H9 (cell line): Measurements from ENCODE around the gene PPP2CA. TPM values are rescaled to one million over a fixed set of nuclear protein-coding genes. Genes with fewer than 3 reads are reported as not detected.
A peak's percentile ranks its signal among the peaks of the same experiment; 100 is the strongest.

Source experiments
- DNase-seq: peaks from one replicate; pipeline ENCODE4 v3.0.0-alpha.2; 2017
- H2AFZ ChIP-seq: one replicate; pipeline ENCODE4 v1.6.1; 2013; ENCODE audit warnings: mild to moderate bottlenecking, low read length, control low read depth, moderate library complexity
- H2AK5ac ChIP-seq: 2 replicates; pipeline ENCODE4 v1.6.1; 2013; ENCODE audit warnings: low read length, control low read depth, mixed read lengths; ENCODE audit not compliant: insufficient read length
- H2BK120ac ChIP-seq: one replicate; pipeline ENCODE4 v1.6.1; 2013; ENCODE audit warnings: low read depth, mild to moderate bottlenecking, low read length, control low read depth, inconsistent platforms; ENCODE audit not compliant: poor library complexity, severe bottlenecking
- H2BK12ac ChIP-seq: 2 replicates; pipeline ENCODE4 v1.6.1; 2013; ENCODE audit warnings: low read length, control low read depth, mixed read lengths, low read depth; ENCODE audit not compliant: insufficient read length
- H2BK15ac ChIP-seq: 2 replicates; pipeline ENCODE4 v1.6.1; 2013; ENCODE audit warnings: low read depth, low read length, control low read depth
- H2BK20ac ChIP-seq: one replicate; pipeline ENCODE4 v1.6.1; 2013; ENCODE audit warnings: low read depth, mild to moderate bottlenecking, low read length, control low read depth, inconsistent platforms; ENCODE audit not compliant: poor library complexity, severe bottlenecking
- H2BK5ac ChIP-seq: 2 replicates; pipeline ENCODE4 v1.6.1; 2013; ENCODE audit warnings: low read length, control low read depth, mixed read lengths; ENCODE audit not compliant: insufficient read length
- H3K14ac ChIP-seq: 2 replicates; pipeline ENCODE4 v1.6.1; 2013; ENCODE audit warnings: low read length, control low read depth; ENCODE audit not compliant: insufficient read depth
- H3K18ac ChIP-seq: 2 replicates; pipeline ENCODE4 v1.6.1; 2013; ENCODE audit warnings: low read depth, mild to moderate bottlenecking, mixed read lengths, low read length, control low read depth; ENCODE audit not compliant: insufficient read length
- H3K23ac ChIP-seq: 2 replicates; pipeline ENCODE4 v1.6.1; 2013; ENCODE audit warnings: low read length, control low read depth, mixed read lengths, low read depth; ENCODE audit not compliant: insufficient read length
- H3K23me2 ChIP-seq: 2 replicates; pipeline ENCODE4 v1.6.1; 2013; ENCODE audit warnings: low read depth, mild to moderate bottlenecking, mixed read lengths, low read length, control low read depth; ENCODE audit not compliant: insufficient read length, poor library complexity, severe bottlenecking
- H3K27ac ChIP-seq: 2 replicates; pipeline ENCODE4 v1.5.1; 2013; ENCODE audit warnings: low read length, control low read depth, mixed read lengths, low read depth; ENCODE audit not compliant: insufficient read length
- H3K27me3 ChIP-seq: 2 replicates; pipeline ENCODE4 v1.6.1; 2013; ENCODE audit warnings: low read length, control low read depth, inconsistent platforms; ENCODE audit not compliant: insufficient read depth
- H3K4ac ChIP-seq: 2 replicates; pipeline ENCODE4 v1.6.1; 2013; ENCODE audit warnings: low read depth, mild to moderate bottlenecking, control low read depth, inconsistent platforms, low read length, moderate library complexity
- H3K4me1 ChIP-seq: 2 replicates; pipeline ENCODE4 v1.6.1; 2013; ENCODE audit warnings: low read length, control low read depth, inconsistent platforms; ENCODE audit not compliant: insufficient read depth
- H3K4me2 ChIP-seq: 2 replicates; pipeline ENCODE4 v1.6.1; 2013; ENCODE audit warnings: low read length, control low read depth, mixed read lengths; ENCODE audit not compliant: insufficient read length, insufficient read depth
- H3K56ac ChIP-seq: 2 replicates; pipeline ENCODE4 v1.6.1; 2013; ENCODE audit warnings: low read depth, mild to moderate bottlenecking, mixed read lengths, low read length, control low read depth; ENCODE audit not compliant: insufficient read length
- H3K79me1 ChIP-seq: 2 replicates; pipeline ENCODE4 v1.6.1; 2013; ENCODE audit warnings: low read depth, mild to moderate bottlenecking, moderate library complexity, low read length, control low read depth, inconsistent platforms; ENCODE audit not compliant: insufficient read depth, poor library complexity, severe bottlenecking
- H3K79me2 ChIP-seq: 2 replicates; pipeline ENCODE4 v1.6.1; 2013; ENCODE audit warnings: low read length, control low read depth, inconsistent platforms; ENCODE audit not compliant: insufficient read depth
- H3K9ac ChIP-seq: 2 replicates; pipeline ENCODE4 v1.6.1; 2013; ENCODE audit warnings: low read length, control low read depth, mixed read lengths; ENCODE audit not compliant: insufficient read length; ENCODE audit errors: extremely low read depth
- H3K9me3 ChIP-seq: one replicate; pipeline ENCODE4 v1.6.1; 2013; ENCODE audit warnings: low read depth, low read length, inconsistent platforms; ENCODE audit not compliant: control insufficient read depth
- H3T11ph ChIP-seq: one replicate; pipeline ENCODE4 v1.6.1; 2013; ENCODE audit warnings: mild to moderate bottlenecking, low read length, control low read depth, inconsistent platforms
- H4K20me1 ChIP-seq: one replicate; pipeline ENCODE4 v1.6.1; 2013; ENCODE audit not compliant: control insufficient read depth, insufficient read length, insufficient read depth
- H4K5ac ChIP-seq: 2 replicates; pipeline ENCODE4 v1.6.1; 2013; ENCODE audit warnings: low read depth, mild to moderate bottlenecking, mixed read lengths, low read length, control low read depth; ENCODE audit not compliant: insufficient read length
- H4K8ac ChIP-seq: replicated peaks from 2 replicates; pipeline ENCODE4 v1.6.1; 2013; ENCODE audit warnings: low read length, control low read depth, mixed read lengths, low read depth; ENCODE audit not compliant: insufficient read length
- H4K91ac ChIP-seq: 2 replicates; pipeline ENCODE4 v1.6.1; 2013; ENCODE audit warnings: low read depth, mild to moderate bottlenecking, moderate library complexity, mixed read lengths, low read length, control low read depth; ENCODE audit not compliant: insufficient read length
- H3K27ac Mint-ChIP-seq, 3 experiments: 2 replicates in 2 of 3; 3 replicates in 1 of 3; pipeline ENCODE4 v1.8.0; 2020 to 2021; ENCODE audit warnings: mixed read lengths in 3 of 3, mild to moderate bottlenecking in 1 of 3, moderate library complexity in 1 of 3
- H3K27me3 Mint-ChIP-seq: 2 replicates; pipeline ENCODE4 v1.8.0; 2021; ENCODE audit warnings: low read depth, mild to moderate bottlenecking, moderate library complexity, mixed read lengths
- H3K36me3 Mint-ChIP-seq, 3 experiments: 2 replicates in 2 of 3; 3 replicates in 1 of 3; pipeline ENCODE4 v1.8.0; 2020 to 2021; ENCODE audit warnings: low read depth in 3 of 3, mixed read lengths in 3 of 3; ENCODE audit not compliant: insufficient read depth in 1 of 3
- H3K4me1 Mint-ChIP-seq, 2 experiments: 2 replicates each; pipeline ENCODE4 v1.8.0; 2020; ENCODE audit warnings: mixed read lengths in 2 of 2
- H3K4me3 Mint-ChIP-seq, 2 experiments: 2 replicates in 1 of 2; 3 replicates in 1 of 2; pipeline ENCODE4 v1.8.0; 2020 to 2021; ENCODE audit warnings: mild to moderate bottlenecking in 2 of 2, mixed read lengths in 2 of 2, moderate library complexity in 1 of 2
- H3K9me3 Mint-ChIP-seq, 2 experiments: 2 replicates in 1 of 2; 3 replicates in 1 of 2; pipeline ENCODE4 v1.8.0; 2020; ENCODE audit warnings: mild to moderate bottlenecking in 2 of 2, mixed read lengths in 2 of 2, moderate library complexity in 1 of 2
- WGBS: extraction: QIAGEN DNeasy Blood & Tissue Kit; methylation state at CpG from one replicate; pipeline ENCODE4 v1.1.7; 2013; ENCODE audit warnings: missing lambda C conversion rate, low lambda C conversion rate, mixed read lengths; ENCODE audit not compliant: insufficient read length; ENCODE audit errors: extremely low coverage; 5-methylcytosine and 5-hydroxymethylcytosine counted together
- total RNA-seq: library from RNA; stranded (reverse); gene quantifications from 2 replicates; pipeline ENCODE4 v1.2.1, GENCODE V29; 2021
- TF ChIP-seq, protein P1 (sequence below): fragments of 200-600 bp; sonication (generic); conservative IDR thresholded peaks from 3 replicates; pipeline ENCODE4 v1.8.0; 2021; ENCODE audit warnings: antibody characterized with exemption, mild to moderate bottlenecking

The PPP2CA gene
- total RNA-seq, 1 experiment from 2014 or later: 244 TPM

DNA sequence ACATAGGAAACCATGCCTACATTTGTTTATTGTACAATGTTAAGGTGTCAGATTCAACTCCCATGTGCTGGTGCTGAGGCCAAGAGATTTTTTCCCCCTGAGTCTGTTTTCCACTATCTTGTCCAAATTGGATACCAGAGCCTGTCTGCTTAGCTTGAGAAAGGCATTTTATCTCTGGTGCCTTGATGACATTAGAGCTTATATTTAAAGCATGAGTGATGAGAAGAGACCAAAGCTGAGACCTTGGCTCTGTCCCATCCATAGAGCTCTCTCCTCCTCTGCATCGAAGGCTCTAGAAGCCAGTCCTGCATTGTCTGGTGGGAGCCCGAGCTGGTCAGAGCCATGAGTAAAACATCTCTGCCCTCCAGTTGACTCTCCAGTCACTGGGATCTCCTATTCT lies 10.4 kb upstream of the PPP2CA start:
- H3K27ac ChIP-seq: no peak overlapping the region
- no peak overlapping the region for H3K18ac ChIP-seq
- H3K4me2 ChIP-seq: no peak overlapping the region
- H4K8ac ChIP-seq: no peak overlapping the region
- Mint-ChIP-seq H3K36me3 (no peaks in the 10 kb centered on the region), H3K9me3 (no peaks in the 10 kb centered on the region), H3K27ac (0 out of 7 replicates have a peak overlapping the region, but pooled peaks of 1 of the 3 experiments have one; percentile 6), H3K4me1 (peaks cover 18 to 20% of the 10 kb centered on the region in 2 experiments), H3K27me3 (no peaks in the 10 kb centered on the region), H3K4me3 (no peak overlapping the region)
- no peak overlapping the region for H4K91ac ChIP-seq
- H3K23me2 ChIP-seq: no peaks in the 10 kb centered on the region
- no CpG with 5 or more reads among the region's 2 CpGs for WGBS
- no peak overlapping the region for H2BK15ac ChIP-seq
- H2BK20ac ChIP-seq: no peak overlapping the region
- H3K9ac ChIP-seq: no peak overlapping the region
- H3K4me1 ChIP-seq: no peaks in the 10 kb centered on the region; the same call in 1 of the 2 replicates
- no peak overlapping the region for H3K56ac ChIP-seq
- H3K79me2 ChIP-seq: no peaks in the 10 kb centered on the region
- no peak overlapping the region for H2BK120ac ChIP-seq
- H3K27me3 ChIP-seq: no peaks in the 10 kb centered on the region
- H3K79me1 ChIP-seq: no peaks in the 10 kb centered on the region
- no peak overlapping the region for H3T11ph ChIP-seq
- H3K14ac ChIP-seq: no peak overlapping the region
- no peak overlapping the region for H2BK12ac ChIP-seq
- H3K23ac ChIP-seq: no peak overlapping the region
- TF ChIP-seq, protein P1, sequence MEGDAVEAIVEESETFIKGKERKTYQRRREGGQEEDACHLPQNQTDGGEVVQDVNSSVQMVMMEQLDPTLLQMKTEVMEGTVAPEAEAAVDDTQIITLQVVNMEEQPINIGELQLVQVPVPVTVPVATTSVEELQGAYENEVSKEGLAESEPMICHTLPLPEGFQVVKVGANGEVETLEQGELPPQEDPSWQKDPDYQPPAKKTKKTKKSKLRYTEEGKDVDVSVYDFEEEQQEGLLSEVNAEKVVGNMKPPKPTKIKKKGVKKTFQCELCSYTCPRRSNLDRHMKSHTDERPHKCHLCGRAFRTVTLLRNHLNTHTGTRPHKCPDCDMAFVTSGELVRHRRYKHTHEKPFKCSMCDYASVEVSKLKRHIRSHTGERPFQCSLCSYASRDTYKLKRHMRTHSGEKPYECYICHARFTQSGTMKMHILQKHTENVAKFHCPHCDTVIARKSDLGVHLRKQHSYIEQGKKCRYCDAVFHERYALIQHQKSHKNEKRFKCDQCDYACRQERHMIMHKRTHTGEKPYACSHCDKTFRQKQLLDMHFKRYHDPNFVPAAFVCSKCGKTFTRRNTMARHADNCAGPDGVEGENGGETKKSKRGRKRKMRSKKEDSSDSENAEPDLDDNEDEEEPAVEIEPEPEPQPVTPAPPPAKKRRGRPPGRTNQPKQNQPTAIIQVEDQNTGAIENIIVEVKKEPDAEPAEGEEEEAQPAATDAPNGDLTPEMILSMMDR: no peak
- DNase-seq: no peak
- H3K9me3 ChIP-seq: no peaks in the 10 kb centered on the region
- no peaks in the 10 kb centered on the region for H4K20me1 ChIP-seq
- no peak overlapping the region for H4K5ac ChIP-seq
- H2AK5ac ChIP-seq: no peak overlapping the region
- no peak overlapping the region for H2BK5ac ChIP-seq
- no peak overlapping the region for H3K4ac ChIP-seq
- no peak overlapping the region for H2AFZ ChIP-seq
